NK-92 (cell line): ENCODE measurements around the gene CAMK4.
"Not testable (repeated sequence)": the region's sequence is repeated elsewhere in the genome, so short reads cannot be mapped to it uniquely, and the experiment has no call there.

Experiments used
- DNase-seq: peaks from one replicate; lab custom pipeline; 2025; ENCODE audit not compliant: unreplicated experiment; lab: John Stamatoyannopoulos, UW

Gene CAMK4

GRCh38 chr5:111377306-111377705, 153.1 kb downstream of the CAMK4 start:
- DNase-seq, result no peak

- no peak for DNase-seq
These were observed 155.2 kb downstream of the CAMK4 start for GRCh38 chr5:111379391-111379816.

DNA sequence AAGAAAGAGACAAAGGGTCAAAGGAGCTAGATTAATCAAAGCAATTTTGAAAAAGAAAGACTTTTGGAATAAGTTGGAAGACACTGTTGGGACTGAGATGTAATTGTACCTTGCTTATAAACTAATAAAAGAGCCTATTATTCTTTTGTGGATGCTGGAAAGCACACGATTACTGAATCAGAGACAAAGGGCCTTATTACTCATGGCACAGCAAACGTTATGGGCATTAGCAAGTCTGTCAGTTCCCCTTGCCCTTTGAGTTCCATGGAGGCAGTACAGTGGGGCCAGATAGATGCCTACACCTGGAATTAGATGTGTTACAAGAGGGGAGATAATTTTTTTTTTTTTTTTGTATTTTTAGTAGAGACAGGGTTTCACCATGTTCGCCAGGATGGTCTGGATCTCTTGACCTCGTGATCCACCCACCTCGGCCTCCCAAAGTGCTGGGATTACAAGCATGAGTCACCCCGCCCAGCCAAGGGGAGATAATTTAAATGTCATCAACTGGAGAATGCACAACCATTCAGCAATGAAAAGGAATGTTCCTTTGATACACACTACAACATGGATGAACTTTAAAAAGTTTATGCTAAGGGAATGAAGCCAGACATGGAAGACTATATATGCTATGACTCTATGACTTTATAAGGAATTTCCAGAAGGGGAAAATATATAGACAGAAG, 159.2 kb downstream of the CAMK4 start:
- no peak for DNase-seq

GRCh38 chr5:111384220-111384619, 160.0 kb downstream of the CAMK4 start:
- DNase-seq, result no peak

DNA sequence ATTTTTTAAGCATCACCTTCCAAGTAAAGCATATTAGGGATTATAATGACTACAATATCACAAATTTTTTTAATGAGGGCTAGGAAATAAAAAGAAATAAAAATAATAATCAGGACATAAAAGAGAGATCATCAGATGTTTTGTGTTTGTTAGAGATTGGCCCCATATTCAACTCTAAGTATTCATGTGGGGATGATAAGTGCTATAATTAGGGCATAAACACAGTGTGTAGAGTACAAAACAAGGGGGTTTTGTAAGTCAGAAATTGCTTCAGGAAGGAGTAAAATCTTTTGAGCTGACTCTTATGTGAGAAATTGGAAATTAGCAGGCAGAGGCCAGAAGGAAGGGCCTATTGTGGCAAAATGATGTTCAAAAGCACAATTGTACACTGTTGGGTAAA, 160.9 kb downstream of the CAMK4 start:
- no peak for DNase-seq

GRCh38 chr5:111385970-111386831, 162.0 kb downstream of the CAMK4 start:
- no peak for DNase-seq

DNA sequence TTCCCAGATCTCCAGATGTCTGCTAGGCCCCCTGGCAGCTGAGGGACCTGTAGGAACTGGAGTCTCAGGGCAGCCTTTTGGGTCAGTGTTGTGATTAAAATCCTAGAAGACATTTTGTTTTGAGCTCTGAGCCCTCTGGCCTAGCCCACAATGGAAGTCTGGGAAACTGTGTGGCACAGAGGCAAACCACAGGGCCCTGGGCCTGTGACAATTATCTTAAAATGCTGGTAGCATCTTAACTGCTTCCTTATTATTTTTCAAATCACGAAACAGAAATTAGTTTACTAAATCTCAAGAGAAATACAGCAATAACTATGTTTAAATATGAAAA, 162.6 kb downstream of the CAMK4 start:
- DNase-seq, result no peak

DNA sequence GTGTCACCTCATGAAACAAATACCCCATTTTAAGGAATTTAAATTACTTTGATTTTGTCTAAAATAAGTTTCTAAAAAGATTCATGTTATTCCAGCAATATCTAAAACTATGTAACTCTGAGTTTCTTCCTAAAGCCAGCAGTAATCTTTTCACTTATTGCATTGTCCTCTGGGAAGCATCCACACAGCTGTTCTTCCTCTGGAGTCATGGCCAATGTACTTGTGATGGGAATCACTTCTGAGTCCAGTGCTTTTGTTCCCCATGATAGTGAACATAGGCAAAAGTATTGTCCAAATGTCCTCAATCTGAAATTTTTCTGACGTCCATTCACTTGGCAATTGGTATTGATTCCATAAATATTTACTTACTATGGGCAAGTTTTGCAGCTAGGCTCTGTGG, 163.2 kb downstream of the CAMK4 start:
- no peak for DNase-seq

DNA sequence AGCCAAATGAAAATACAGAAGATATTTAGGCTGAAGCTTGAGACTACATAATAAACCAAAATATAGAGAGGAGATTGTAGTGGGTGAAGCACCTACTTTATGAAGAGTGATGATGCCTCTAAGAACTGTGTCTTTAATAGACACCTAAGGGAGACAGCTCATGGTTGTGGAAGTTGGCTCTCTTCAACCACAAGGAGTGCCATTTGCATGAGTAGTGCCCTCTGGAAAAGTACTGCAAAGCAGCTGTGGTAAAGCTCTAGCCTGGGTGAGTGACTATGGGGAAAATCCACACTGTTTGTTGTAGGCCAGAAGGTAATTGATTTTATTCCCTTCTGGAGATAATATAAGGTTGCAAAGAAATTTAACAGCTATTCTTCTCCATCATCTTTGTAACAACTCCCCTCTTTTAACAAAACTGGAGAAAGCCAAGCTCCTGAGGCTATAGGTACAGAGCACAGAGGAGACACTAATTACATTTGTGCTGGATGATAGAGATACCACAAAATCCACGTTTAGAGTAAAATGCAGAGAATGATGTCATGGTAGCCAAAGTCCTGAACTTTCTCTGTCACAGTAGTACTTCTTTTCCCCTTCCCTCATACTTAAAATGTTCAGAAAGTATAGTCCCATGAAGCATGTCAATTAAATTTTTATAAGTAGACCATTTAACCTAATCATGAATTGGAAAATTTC, 165.4 kb downstream of the CAMK4 start:
- no peak for DNase-seq

DNA sequence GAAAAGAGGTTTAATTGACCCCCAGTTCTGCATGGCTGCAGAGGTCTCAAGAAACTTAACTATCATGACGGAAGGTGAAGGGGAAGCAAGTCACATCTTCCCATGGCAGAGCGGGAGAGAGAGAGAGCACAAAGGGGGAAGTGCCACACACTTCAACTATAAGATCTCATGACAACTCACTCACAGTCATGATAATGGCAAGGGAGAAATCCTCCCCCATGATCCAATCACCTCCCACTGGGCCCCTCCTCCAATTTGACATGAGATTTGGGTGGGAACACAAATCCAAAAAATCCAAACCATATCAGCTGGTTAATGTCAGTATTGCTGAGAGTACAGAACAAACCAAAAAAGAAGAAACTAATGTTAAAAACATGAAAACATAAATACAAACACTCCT, 168.0 kb downstream of the CAMK4 start:
- DNase-seq, result no peak

GRCh38 chr5:111394586-111394985, 170.4 kb downstream of the CAMK4 start:
- no peak for DNase-seq

- no peak for DNase-seq
These were observed 173.8 kb downstream of the CAMK4 start for GRCh38 chr5:111398013-111398412.

DNA sequence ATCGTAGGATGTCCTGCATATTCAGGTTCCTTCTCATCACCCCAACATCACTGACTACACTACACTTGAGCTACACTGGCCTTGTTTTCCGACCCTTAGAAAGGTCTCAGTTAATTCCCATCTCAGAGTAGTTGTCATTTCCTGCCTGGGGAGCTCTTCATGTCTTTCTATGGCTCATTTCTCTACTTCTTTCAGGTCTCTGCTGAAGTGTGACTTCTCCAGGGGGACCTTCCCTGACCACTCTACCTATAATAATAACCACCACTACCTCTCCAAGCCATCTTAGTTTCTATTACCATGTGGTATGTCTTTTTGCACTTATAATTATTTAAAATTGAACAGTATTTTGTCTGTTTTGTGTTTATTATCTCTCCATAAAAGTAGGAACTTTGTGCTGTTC, 174.9 kb downstream of the CAMK4 start:
- DNase-seq, result no peak

DNA sequence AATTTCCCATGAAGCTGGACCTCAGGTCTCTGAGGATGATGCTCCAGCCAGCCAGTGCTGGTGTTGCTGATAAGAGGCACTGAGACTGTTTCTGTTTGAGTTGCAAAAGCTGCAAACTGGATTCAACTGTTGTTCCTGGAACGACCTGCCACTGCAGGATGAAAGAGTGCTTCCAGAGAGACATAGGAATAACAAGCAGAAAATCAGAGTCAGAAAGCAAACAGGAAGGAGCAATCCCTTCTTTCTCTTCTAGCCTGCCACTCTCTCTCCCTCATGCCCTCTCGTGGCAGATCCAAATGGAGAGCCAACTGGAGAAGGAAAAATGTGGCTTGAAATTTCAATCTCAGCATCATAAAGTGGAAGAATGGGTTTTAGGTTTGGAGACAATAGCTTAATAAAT, 177.7 kb downstream of the CAMK4 start:
- no peak for DNase-seq

DNA sequence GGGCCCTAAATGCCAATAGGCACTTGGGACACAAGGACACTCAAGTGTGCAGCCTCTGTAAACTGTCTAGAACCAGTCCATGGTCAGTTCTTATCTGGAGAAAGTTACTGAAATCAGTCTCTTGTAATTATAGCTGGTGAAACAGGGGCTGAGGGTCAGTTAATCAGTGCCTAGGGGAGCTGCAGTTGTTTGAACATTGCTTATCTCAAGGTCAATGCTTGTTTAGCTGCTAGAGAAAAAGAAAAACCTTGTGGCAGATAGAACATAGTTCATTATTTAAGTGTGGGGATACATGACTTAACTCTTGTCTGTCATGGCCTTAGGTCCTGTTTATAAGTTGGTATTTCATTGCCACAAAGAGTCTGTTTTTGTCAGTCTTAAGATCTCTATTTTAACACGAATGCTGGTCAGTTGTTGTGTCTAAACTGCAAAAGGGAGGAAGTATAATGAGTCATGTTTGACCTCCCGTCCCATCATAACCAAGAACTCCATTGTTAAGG, 180.1 kb downstream of the CAMK4 start:
- DNase-seq, result no peak

GRCh38 chr5:111407562-111407961, 183.4 kb downstream of the CAMK4 start:
- no peak for DNase-seq

DNA sequence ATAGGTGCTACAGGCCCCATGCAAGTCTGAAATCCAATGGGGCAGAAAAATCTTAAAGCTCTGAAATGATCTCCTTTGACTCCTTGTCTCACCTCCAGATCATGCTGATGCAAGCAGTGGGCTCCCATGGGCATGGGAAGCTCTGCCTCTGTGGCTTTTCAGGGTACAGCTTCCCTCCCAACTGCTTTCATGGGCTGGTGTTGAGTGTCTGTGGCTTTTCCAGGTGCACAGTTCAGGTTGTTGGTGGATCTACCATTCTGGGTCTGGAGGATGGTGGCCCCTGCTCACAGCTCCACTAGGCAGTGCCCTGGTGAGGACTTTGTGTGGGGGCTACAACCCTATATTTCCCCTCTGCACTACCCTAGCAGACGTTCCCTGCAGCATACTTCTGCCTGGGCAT, 184.6 kb downstream of the CAMK4 start:
- DNase-seq, result no peak

DNA sequence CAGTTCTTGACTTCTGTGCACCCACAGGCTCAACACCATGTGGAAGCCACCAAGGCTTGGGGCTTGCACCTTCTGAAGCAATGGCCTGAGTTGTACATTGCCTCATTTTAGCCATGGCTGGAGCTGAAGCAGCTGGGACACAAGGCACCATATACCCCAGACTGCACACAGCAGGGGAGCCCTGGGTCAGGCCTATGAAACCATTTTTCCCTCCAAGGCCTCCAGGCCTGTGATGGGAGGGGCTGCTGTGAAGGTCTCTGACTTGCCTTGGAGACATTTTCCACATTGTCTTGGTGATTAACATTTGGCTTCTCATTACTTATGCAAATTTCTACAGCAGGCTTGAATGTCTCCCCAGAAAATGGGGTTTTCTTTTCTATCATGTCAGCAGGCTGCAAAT, 185.1 kb downstream of the CAMK4 start:
- not testable (repeated sequence) for DNase-seq

- DNase-seq, result not testable (repeated sequence)
These were observed 185.9 kb downstream of the CAMK4 start for GRCh38 chr5:111410067-111410466.

DNA sequence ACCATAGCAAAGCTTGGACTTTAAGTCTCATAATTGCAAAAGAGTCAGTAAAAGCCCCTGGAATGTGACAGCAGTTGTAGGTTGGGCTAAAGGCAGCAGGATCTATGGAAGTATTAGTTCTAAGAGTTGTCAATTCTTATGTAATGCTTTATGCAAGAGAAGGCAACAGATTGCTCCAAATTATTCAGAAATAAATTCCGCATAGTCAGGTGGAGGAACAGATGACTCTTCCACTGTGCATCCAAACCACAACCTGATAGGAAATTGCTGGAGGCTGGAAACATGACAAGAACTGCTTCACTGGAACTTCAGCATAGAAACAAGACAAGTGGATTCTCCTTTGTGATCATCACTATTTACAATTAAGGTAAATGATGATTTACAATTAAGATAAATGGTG, 187.1 kb downstream of the CAMK4 start:
- DNase-seq, result no peak

DNA sequence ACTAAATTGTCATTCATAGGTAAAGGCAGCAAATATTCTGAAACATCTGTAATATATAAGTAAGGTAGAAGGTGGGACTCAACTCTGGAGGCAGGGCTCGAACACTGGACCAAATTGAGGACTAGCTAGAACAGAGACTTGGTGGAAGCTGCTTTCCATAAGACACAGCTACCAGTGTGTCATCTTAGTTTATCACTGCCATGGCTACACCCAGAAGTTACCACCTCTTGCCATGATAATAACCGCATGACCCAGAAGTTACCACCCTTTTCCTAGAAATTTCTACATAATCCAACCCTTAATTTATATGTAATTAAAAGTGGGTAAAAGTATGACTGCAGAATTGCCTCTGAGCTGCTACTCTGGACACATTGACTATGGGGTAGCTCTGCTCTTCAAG, 188.4 kb downstream of the CAMK4 start:
- DNase-seq, result no peak

GRCh38 chr5:111415053-111415452, 190.9 kb downstream of the CAMK4 start:
- no peak for DNase-seq
